Measurements from ENCODE around the gene E2F2.
A peak's percentile ranks its signal among the peaks of the same experiment; 100 is the strongest.

DNA sequence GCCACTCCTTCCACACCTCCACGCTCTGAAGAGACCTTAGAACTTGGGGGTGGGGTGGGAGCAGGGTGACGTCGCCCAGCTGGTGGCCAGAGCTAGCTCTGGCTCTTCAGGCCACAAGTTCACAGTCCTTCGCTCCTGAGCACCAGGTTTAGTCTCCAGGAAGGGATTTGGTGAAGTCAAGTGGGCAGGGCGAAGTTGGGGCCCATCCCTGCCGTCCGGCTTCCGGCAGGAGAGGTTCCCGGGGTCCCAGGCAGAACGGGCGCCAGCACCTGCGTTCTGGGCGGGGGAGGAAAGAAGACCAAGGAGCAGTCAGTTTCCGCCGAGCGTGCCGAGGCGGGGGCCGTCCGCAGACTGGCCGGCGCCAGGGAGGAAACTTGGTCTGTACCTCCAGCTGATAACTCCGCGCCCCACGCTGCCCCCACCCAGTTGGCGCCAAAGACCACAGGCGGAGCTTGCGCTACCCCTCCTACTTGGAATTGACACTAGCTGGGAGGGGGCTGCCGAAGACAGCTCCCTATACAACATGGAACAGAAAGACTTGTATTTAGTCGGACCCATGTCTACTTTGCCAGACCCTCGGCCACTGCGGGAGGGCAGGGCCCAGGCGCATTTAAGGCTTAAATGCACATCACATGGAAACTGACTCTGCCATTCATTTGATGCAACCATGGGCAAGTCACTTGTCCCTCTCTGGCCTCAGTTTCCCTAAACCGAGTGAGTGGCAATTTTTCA lies 27.3 kb upstream of the E2F2 start:
- TF ChIP-seq POLR2A (IDR thresholded peaks at IDR 0.05): peak in 1 of 2 donors; percentile 23
- TF ChIP-seq, protein P1, sequence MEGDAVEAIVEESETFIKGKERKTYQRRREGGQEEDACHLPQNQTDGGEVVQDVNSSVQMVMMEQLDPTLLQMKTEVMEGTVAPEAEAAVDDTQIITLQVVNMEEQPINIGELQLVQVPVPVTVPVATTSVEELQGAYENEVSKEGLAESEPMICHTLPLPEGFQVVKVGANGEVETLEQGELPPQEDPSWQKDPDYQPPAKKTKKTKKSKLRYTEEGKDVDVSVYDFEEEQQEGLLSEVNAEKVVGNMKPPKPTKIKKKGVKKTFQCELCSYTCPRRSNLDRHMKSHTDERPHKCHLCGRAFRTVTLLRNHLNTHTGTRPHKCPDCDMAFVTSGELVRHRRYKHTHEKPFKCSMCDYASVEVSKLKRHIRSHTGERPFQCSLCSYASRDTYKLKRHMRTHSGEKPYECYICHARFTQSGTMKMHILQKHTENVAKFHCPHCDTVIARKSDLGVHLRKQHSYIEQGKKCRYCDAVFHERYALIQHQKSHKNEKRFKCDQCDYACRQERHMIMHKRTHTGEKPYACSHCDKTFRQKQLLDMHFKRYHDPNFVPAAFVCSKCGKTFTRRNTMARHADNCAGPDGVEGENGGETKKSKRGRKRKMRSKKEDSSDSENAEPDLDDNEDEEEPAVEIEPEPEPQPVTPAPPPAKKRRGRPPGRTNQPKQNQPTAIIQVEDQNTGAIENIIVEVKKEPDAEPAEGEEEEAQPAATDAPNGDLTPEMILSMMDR (IDR thresholded peaks at IDR 0.05): no peak
